Measurements from ENCODE around the gene GINS2. TPM values are rescaled to one million over a fixed set of nuclear protein-coding genes. Genes with fewer than 3 reads are reported as not detected.

The GINS2 gene
- total RNA-seq, 1 experiment from 2014 or later = 52.7 TPM

- Histone ChIP-seq H2AFZ (ENCODE audit: low read length) (no peak overlapping the region), H3K18ac (ENCODE audit: insufficient read length, low read depth, low read length) (no peak overlapping the region), H3K27ac (ENCODE audit: insufficient read length, low read depth, low read length) (no peak overlapping the region), H3K27me3 (ENCODE audit: insufficient read depth, low read length) (no peaks in the 10 kb centered on the region), H3K9ac (ENCODE audit: extremely low read depth, insufficient read length, low read length) (no peak overlapping the region), H3K79me1 (ENCODE audit: insufficient read depth, low read depth, low read length, poor library complexity, severe bottlenecking) (no peaks in the 10 kb centered on the region), H2BK120ac (ENCODE audit: low read depth, low read length, poor library complexity, severe bottlenecking) (no peak overlapping the region), H2BK20ac (ENCODE audit: low read depth, low read length, poor library complexity, severe bottlenecking) (no peak overlapping the region), H3K4me2 (ENCODE audit: insufficient read depth, insufficient read length, low read length) (no peak overlapping the region), H3K79me2 (ENCODE audit: insufficient read depth, low read length) (no peaks in the 10 kb centered on the region), H3T11ph (ENCODE audit: low read length) (no peak overlapping the region), H2BK15ac (ENCODE audit: low read depth, low read length) (no peak overlapping the region), H3K23ac (ENCODE audit: insufficient read length, low read depth, low read length) (no peak overlapping the region), H4K5ac (ENCODE audit: insufficient read length, low read depth, low read length) (no peak overlapping the region), H3K9me3 (ENCODE audit: control insufficient read depth, low read depth, low read length) (no peaks in the 10 kb centered on the region), H3K56ac (ENCODE audit: insufficient read length, low read depth, low read length) (no peak overlapping the region), H3K14ac (ENCODE audit: insufficient read depth, low read length) (no peak overlapping the region), H4K91ac (ENCODE audit: insufficient read length, low read depth, low read length) (no peak overlapping the region), H3K23me2 (ENCODE audit: insufficient read length, low read depth, low read length, poor library complexity, severe bottlenecking) (no peaks in the 10 kb centered on the region), H4K8ac (replicated peaks; ENCODE audit: insufficient read length, low read depth, low read length) (no peak overlapping the region), H2AK5ac (ENCODE audit: insufficient read length, low read length) (no peak overlapping the region), H3K4me1 (ENCODE audit: insufficient read depth, low read length) (no peaks in the 10 kb centered on the region), H2BK5ac (ENCODE audit: insufficient read length, low read length) (no peak overlapping the region), H3K4ac (ENCODE audit: low read depth, low read length) (no peak overlapping the region), H4K20me1 (ENCODE audit: control insufficient read depth, insufficient read depth, insufficient read length) (peaks cover 2% of the 10 kb centered on the region), H2BK12ac (ENCODE audit: insufficient read length, low read depth, low read length) (no peak overlapping the region)
- no peaks in the 10 kb centered on the region for H3K9me3 Mint-ChIP-seq
- no CpG with 5 or more reads among the region's 13 CpGs for WGBS (ENCODE audit: extremely low coverage, insufficient read length, low lambda C conversion rate)
- H3K27ac Mint-ChIP-seq = peak overlapping the region in 2 of 3 experiments; percentile 60 to 71; a peak in 3 of 7 replicates
- H3K36me3 Mint-ChIP-seq (ENCODE audit: insufficient read depth in 1 of 3, low read depth in 3 of 3) = peaks cover 61 to 96% (median 94%) of the 10 kb centered on the region in 3 experiments
- no peak for TF ChIP-seq CTCF (conservative IDR thresholded peaks at IDR 0.05)
- no peaks in the 10 kb centered on the region; the same call in 1 of the 2 replicates for H3K27me3 Mint-ChIP-seq (ENCODE audit: low read depth)
- DNase-seq = no peak
- no peaks in the 10 kb centered on the region for H3K4me1 Mint-ChIP-seq
- no peak overlapping the region for H3K4me3 Mint-ChIP-seq
Observed at GRCh38 chr16:85665929-85666328, 22.8 kb downstream of the GINS2 start.
